ENCODE results near the gene RXFP3.

RXFP3 gene

GRCh38 chr5:33978306-33978705 lies 42.1 kb downstream of the RXFP3 start:
- H3F3A ChIP-seq (ENCODE audit: insufficient read depth, low read length), result peaks cover 2% of the 10 kb centered on the region; the same call in 1 of the 2 replicates
- no peak overlapping the region for H3K27ac ChIP-seq (ENCODE audit: low read length)
- TF ChIP-seq EZH2 (optimal IDR thresholded peaks at IDR 0.05; ENCODE audit: low read depth, low read length) (no peak), CTCF (IDR thresholded peaks at IDR 0.05; ENCODE audit: low read length) (no peak), EZH2phosphoT487 (IDR thresholded peaks at IDR 0.05; ENCODE audit: low read length) (no peak)
- H3K9me2 ChIP-seq (replicated peaks; ENCODE audit: insufficient read depth, low read length), result no peaks in the 10 kb centered on the region
- no peak overlapping the region for H3K9ac ChIP-seq (ENCODE audit: low read length)
- DNase-seq, result no peak
- H3K79me2 ChIP-seq (ENCODE audit: low read length), result no peaks in the 10 kb centered on the region
- no peaks in the 10 kb centered on the region for H3K9me3 ChIP-seq (replicated peaks; ENCODE audit: insufficient read depth, low read length)
- no peak overlapping the region for H3K4me3 ChIP-seq (ENCODE audit: low read length)
- H3K4me1 ChIP-seq (ENCODE audit: low read length), result peaks cover 6% of the 10 kb centered on the region; the same call in 1 of the 2 replicates
- no peaks in the 10 kb centered on the region for H3K36me3 ChIP-seq (replicated peaks; ENCODE audit: insufficient read depth, low read length)
- H3K4me2 ChIP-seq (ENCODE audit: low read depth, low read length), result no peak overlapping the region
- H4K20me1 ChIP-seq (ENCODE audit: insufficient read depth, low read length), result no peaks in the 10 kb centered on the region
- H2AFZ ChIP-seq (ENCODE audit: low read length), result no peak overlapping the region
- H3K27me3 ChIP-seq (replicated peaks; ENCODE audit: insufficient read depth, low read length), result no peaks in the 10 kb centered on the region

GRCh38 chr5:33980030-33980429 lies 43.8 kb downstream of the RXFP3 start:
- Histone ChIP-seq H3K4me2 (ENCODE audit: low read depth, low read length) (no peak overlapping the region), H3K27ac (ENCODE audit: low read length) (no peak overlapping the region), H3K27me3 (replicated peaks; ENCODE audit: insufficient read depth, low read length) (no peaks in the 10 kb centered on the region), H3K9ac (ENCODE audit: low read length) (no peak overlapping the region), H4K20me1 (ENCODE audit: insufficient read depth, low read length) (no peaks in the 10 kb centered on the region), H3K4me1 (ENCODE audit: low read length) (no peaks in the 10 kb centered on the region), H3K79me2 (ENCODE audit: low read length) (no peaks in the 10 kb centered on the region), H3F3A (ENCODE audit: insufficient read depth, low read length) (no peaks in the 10 kb centered on the region), H3K9me2 (replicated peaks; ENCODE audit: insufficient read depth, low read length) (no peaks in the 10 kb centered on the region), H2AFZ (ENCODE audit: low read length) (no peak overlapping the region), H3K4me3 (ENCODE audit: low read length) (no peak overlapping the region), H3K9me3 (replicated peaks; ENCODE audit: insufficient read depth, low read length) (no peaks in the 10 kb centered on the region), H3K36me3 (replicated peaks; ENCODE audit: insufficient read depth, low read length) (no peaks in the 10 kb centered on the region)
- DNase-seq, result no peak
- TF ChIP-seq EZH2phosphoT487 (IDR thresholded peaks at IDR 0.05; ENCODE audit: low read length), result no peak
- TF ChIP-seq CTCF (IDR thresholded peaks at IDR 0.05; ENCODE audit: low read length), result no peak
- TF ChIP-seq EZH2 (optimal IDR thresholded peaks at IDR 0.05; ENCODE audit: low read depth, low read length), result no peak

GRCh38 chr5:33981408-33982162 lies 45.4 kb downstream of the RXFP3 start:
- H2AFZ ChIP-seq (ENCODE audit: low read length), result no peak overlapping the region
- no peak for TF ChIP-seq EZH2phosphoT487 (IDR thresholded peaks at IDR 0.05; ENCODE audit: low read length)
- no peak for TF ChIP-seq CTCF (IDR thresholded peaks at IDR 0.05; ENCODE audit: low read length)
- TF ChIP-seq EZH2 (optimal IDR thresholded peaks at IDR 0.05; ENCODE audit: low read depth, low read length), result no peak
- H3K27me3 ChIP-seq (replicated peaks; ENCODE audit: insufficient read depth, low read length), result no peaks in the 10 kb centered on the region
- no peak overlapping the region for H3K9ac ChIP-seq (ENCODE audit: low read length)
- H3K9me3 ChIP-seq (replicated peaks; ENCODE audit: insufficient read depth, low read length), result no peaks in the 10 kb centered on the region
- no peaks in the 10 kb centered on the region for H3K9me2 ChIP-seq (replicated peaks; ENCODE audit: insufficient read depth, low read length)
- no peaks in the 10 kb centered on the region for H3K36me3 ChIP-seq (replicated peaks; ENCODE audit: insufficient read depth, low read length)
- no peak for DNase-seq
- H3K4me2 ChIP-seq (ENCODE audit: low read depth, low read length), result no peak overlapping the region
- no peak overlapping the region for H3K27ac ChIP-seq (ENCODE audit: low read length)
- H4K20me1 ChIP-seq (ENCODE audit: insufficient read depth, low read length), result no peaks in the 10 kb centered on the region
- no peak overlapping the region for H3K4me3 ChIP-seq (ENCODE audit: low read length)
- no peaks in the 10 kb centered on the region for H3K4me1 ChIP-seq (ENCODE audit: low read length)
- no peaks in the 10 kb centered on the region for H3F3A ChIP-seq (ENCODE audit: insufficient read depth, low read length)
- no peaks in the 10 kb centered on the region for H3K79me2 ChIP-seq (ENCODE audit: low read length)
